Measurements from ENCODE around the gene ADCY2.

- TF ChIP-seq CTCF (IDR thresholded peaks at IDR 0.05) (no peak), POLR2A (IDR thresholded peaks at IDR 0.05) (no peak)
Measured at GRCh38 chr5:7770436-7770835, 374.5 kb downstream of the ADCY2 start.
